Measurements from ENCODE around the gene NPHP1. TPM values are rescaled to one million over a fixed set of nuclear protein-coding genes. Genes with fewer than 3 reads are reported as not detected.
A peak's percentile ranks its signal among the peaks of the same experiment; 100 is the strongest.

Gene NPHP1
- total RNA-seq, 1 donor from 2014 or later: 0.44 TPM

- no peaks in the 10 kb centered on the region for H3K4me1 Mint-ChIP-seq
- H3K36me3 Mint-ChIP-seq (ENCODE audit: low read depth): no peaks in the 10 kb centered on the region
- peaks cover 3% of the 10 kb centered on the region for H3K27me3 Mint-ChIP-seq
- no peak overlapping the region for H3K27ac Mint-ChIP-seq
- no peak overlapping the region for H3K4me3 Mint-ChIP-seq
- intact Hi-C loops (cut with micrococcal nuclease): no loop called here
- H3K9me3 Mint-ChIP-seq: peaks cover 10% of the 10 kb centered on the region
- no peak for DNase-seq
Observed at GRCh38 chr2:110131166-110131565, 73.6 kb downstream of the NPHP1 start.

- intact Hi-C loops (cut with micrococcal nuclease): no loop called here
- no peaks in the 10 kb centered on the region for H3K4me1 Mint-ChIP-seq
- peaks cover 10% of the 10 kb centered on the region for H3K9me3 Mint-ChIP-seq
- no peak for DNase-seq
- no peaks in the 10 kb centered on the region for H3K36me3 Mint-ChIP-seq (ENCODE audit: low read depth)
- H3K27me3 Mint-ChIP-seq: peaks cover 3% of the 10 kb centered on the region
- H3K4me3 Mint-ChIP-seq: no peak overlapping the region
- H3K27ac Mint-ChIP-seq: no peak overlapping the region
Observed at GRCh38 chr2:110130757-110131156, 74.1 kb downstream of the NPHP1 start.

DNA sequence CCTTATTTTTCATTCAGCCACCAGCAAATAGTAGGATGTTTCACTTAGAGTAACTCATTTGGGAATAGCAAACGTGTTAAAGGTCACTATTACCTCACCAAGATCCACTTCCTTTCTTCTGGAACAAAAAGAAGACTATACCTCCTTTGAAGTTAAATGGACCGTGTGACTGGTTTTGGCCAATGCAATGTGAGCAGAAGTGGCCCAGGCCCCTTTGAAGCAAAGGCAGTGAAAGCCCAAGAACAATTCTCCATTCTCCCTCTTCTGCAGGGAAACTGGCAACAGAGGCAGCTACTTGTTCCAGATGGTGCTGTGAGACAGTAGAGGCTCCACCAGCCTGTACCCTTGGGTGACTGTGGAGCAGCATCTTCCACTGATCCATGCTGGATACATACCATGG lies 77.9 kb downstream of the NPHP1 start:
- no peaks in the 10 kb centered on the region for H3K9me3 Mint-ChIP-seq
- peak; percentile 41 for DNase-seq
- intact Hi-C loops (cut with micrococcal nuclease): no loop called here
- H3K27me3 Mint-ChIP-seq: peaks cover 3% of the 10 kb centered on the region
- no peak overlapping the region for H3K4me3 Mint-ChIP-seq
- H3K4me1 Mint-ChIP-seq: no peaks in the 10 kb centered on the region
- no peak overlapping the region for H3K27ac Mint-ChIP-seq
- H3K36me3 Mint-ChIP-seq (ENCODE audit: low read depth): no peaks in the 10 kb centered on the region

DNA sequence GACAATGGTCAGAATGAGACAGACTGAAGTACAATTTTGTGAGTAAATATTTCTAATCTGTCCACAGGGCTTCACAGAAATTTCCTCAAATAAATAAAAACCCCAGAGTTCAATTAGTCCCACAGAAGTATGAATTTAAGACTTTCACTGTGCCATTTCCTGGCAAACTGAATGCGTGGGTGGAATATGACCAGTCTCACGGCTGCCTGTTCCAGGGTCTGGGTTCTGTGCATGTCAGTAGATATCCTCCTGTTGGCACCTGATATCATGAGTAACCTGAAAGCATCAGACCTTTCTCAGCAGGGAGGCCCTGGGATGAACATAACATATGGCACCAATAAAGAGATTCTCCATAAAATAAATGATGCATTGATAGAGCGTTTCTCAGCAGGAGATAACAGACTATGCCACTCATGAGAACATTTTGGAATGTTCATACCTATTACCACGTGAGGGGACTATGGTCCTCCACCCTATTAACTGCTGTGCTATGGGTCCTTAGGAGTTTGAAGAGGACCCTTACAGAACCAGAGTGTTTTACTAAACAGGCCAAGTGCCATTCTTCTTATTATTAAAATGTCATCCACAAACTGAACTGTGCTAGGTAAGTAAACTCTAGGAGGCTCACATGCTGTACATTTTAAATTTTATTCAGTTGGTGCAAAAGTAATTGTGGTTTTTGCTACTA lies 78.6 kb downstream of the NPHP1 start:
- peak; percentile 38 for DNase-seq
- Mint-ChIP-seq H3K9me3 (no peaks in the 10 kb centered on the region), H3K27ac (no peak overlapping the region), H3K27me3 (peaks cover 3% of the 10 kb centered on the region), H3K4me3 (no peak overlapping the region), H3K4me1 (no peaks in the 10 kb centered on the region), H3K36me3 (ENCODE audit: low read depth) (no peaks in the 10 kb centered on the region)
- intact Hi-C loops (cut with micrococcal nuclease): no loop called here

- Mint-ChIP-seq H3K36me3 (ENCODE audit: low read depth) (no peaks in the 10 kb centered on the region), H3K4me1 (no peaks in the 10 kb centered on the region), H3K4me3 (no peak overlapping the region), H3K27me3 (peaks cover 3% of the 10 kb centered on the region), H3K9me3 (no peaks in the 10 kb centered on the region), H3K27ac (no peak overlapping the region)
- intact Hi-C loops (cut with micrococcal nuclease): no loop called here
- DNase-seq: no peak
Observed at GRCh38 chr2:110124939-110125691, 79.7 kb downstream of the NPHP1 start.

GRCh38 chr2:110124038-110124825 lies 80.6 kb downstream of the NPHP1 start:
- H3K27me3 Mint-ChIP-seq: peaks cover 5% of the 10 kb centered on the region
- DNase-seq: peak; percentile 40

GRCh38 chr2:110121592-110121991 lies 83.2 kb downstream of the NPHP1 start:
- no peaks in the 10 kb centered on the region for H3K36me3 Mint-ChIP-seq (ENCODE audit: low read depth)
- no peak for DNase-seq
- peaks cover 24% of the 10 kb centered on the region for H3K27me3 Mint-ChIP-seq
- H3K4me3 Mint-ChIP-seq: no peak overlapping the region
- no peaks in the 10 kb centered on the region for H3K4me1 Mint-ChIP-seq
- no peak overlapping the region for H3K27ac Mint-ChIP-seq
- intact Hi-C loops (cut with micrococcal nuclease): no loop called here
- H3K9me3 Mint-ChIP-seq: no peaks in the 10 kb centered on the region

More at GRCh38 chr2:110124038-110124825, 80.6 kb downstream of the NPHP1 start:
- Mint-ChIP-seq H3K27ac (no peak overlapping the region), H3K4me1 (no peaks in the 10 kb centered on the region), H3K36me3 (ENCODE audit: low read depth) (no peaks in the 10 kb centered on the region), H3K4me3 (no peak overlapping the region), H3K9me3 (no peaks in the 10 kb centered on the region)
- intact Hi-C loops (cut with micrococcal nuclease): no loop called here

- H3K4me1 Mint-ChIP-seq: no peaks in the 10 kb centered on the region
- no peaks in the 10 kb centered on the region for H3K36me3 Mint-ChIP-seq (ENCODE audit: low read depth)
- no peak for DNase-seq
- H3K9me3 Mint-ChIP-seq: no peaks in the 10 kb centered on the region
- intact Hi-C loops (cut with micrococcal nuclease): no loop called here
- H3K27ac Mint-ChIP-seq: no peak overlapping the region
- H3K4me3 Mint-ChIP-seq: no peak overlapping the region
- peaks cover 28% of the 10 kb centered on the region for H3K27me3 Mint-ChIP-seq
Observed at GRCh38 chr2:110121052-110121334, 83.8 kb downstream of the NPHP1 start.

DNA sequence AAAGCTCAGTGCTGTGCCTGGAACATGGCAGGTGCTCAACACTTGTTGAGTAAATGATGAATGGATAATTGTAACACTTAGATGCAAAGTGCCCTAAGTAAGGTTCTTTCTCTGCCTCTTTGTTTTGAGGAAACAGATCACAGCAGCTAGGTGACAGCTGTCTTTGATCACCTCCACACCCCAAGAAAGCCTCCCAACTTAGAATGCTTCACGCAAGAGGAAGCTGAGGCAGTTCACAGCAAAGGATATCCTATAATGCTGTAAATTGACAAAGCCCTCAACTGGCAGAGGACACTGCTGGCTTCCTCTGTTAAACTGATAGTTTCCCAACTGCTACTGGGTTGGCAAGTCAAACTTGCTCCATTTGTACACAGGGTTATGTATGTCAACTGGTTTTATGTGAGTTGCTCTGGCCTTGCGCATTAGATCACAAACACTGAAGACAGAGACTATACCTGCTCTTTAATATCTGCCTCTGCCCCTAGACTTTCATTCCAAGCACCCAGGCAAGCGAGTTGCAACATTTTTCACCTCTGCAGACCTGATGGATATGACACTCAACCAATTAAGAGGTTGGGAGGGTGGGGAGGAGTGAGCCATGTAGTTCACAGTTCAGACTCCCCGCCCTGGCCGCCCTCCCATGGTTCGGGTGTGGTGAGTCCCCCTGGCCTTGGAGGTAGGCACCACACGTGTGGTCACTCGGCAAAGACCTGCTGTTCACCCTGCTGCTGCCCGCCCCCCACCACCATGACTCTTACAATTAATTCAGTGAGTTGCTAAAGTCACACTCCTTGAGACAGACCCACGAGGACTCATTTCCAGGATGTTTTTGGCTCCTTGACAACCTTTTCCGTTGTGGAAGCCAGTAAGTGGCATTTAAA lies 84.4 kb downstream of the NPHP1 start:
- Mint-ChIP-seq H3K4me1 (no peaks in the 10 kb centered on the region), H3K36me3 (ENCODE audit: low read depth) (no peaks in the 10 kb centered on the region), H3K4me3 (no peak overlapping the region), H3K9me3 (no peaks in the 10 kb centered on the region), H3K27ac (no peak overlapping the region), H3K27me3 (peaks cover 31% of the 10 kb centered on the region)
- intact Hi-C loops (cut with micrococcal nuclease): no loop called here
- DNase-seq: peak; percentile 64

GRCh38 chr2:110116033-110116710 lies 88.6 kb downstream of the NPHP1 start:
- no peak overlapping the region for H3K4me3 Mint-ChIP-seq
- peaks cover 4% of the 10 kb centered on the region for H3K9me3 Mint-ChIP-seq
- intact Hi-C loops (cut with micrococcal nuclease): loop anchor here (10.0 kb wide), 1 partner anchor 99 kb away; the partner anchor contains the start of gene MTLN
- no peak overlapping the region for H3K27ac Mint-ChIP-seq
- peak; percentile 53 for DNase-seq
- peaks cover 11% of the 10 kb centered on the region for H3K4me1 Mint-ChIP-seq
- H3K36me3 Mint-ChIP-seq (ENCODE audit: low read depth): no peaks in the 10 kb centered on the region
- peaks cover 42% of the 10 kb centered on the region for H3K27me3 Mint-ChIP-seq

- Mint-ChIP-seq H3K27me3 (peaks cover 46% of the 10 kb centered on the region), H3K4me3 (peak within 1 kb of the TSS; percentile 32), H3K4me1 (peaks cover 11% of the 10 kb centered on the region), H3K36me3 (ENCODE audit: low read depth) (no peaks in the 10 kb centered on the region), H3K9me3 (peaks cover 11% of the 10 kb centered on the region), H3K27ac (no peak within 1 kb of the TSS)
- intact Hi-C loops (cut with micrococcal nuclease): loop anchor here (10.0 kb wide), 1 partner anchor 99 kb away; the partner anchor contains the start of gene MTLN
- peak; percentile 47 for DNase-seq
Observed at GRCh38 chr2:110115291-110116032, 89.4 kb downstream of the NPHP1 start, which contains the start of gene MALL. TSS of gene MALL (minus strand) at chr2:110115822. CDS start at chr2:110115792, 30 bp downstream.

DNA sequence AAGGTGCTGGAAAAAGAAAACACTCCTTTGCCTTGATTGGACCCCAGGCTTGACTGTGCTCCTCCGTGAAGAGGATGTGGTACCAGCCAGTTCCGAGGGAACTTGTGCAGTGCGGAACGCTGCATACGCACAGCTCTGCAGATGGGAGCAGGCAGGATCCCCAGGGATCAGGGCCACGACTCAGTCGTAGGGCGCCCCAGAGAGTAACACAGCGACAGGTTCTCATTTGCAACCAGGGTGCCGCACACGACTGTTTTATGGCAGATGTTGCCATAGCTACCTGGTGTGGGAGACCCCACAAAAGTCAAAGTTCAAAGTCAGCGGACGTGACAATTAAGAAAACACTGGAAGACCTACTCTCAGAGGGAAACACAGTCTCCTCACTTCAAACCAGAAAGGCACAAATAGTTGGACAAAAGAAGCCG lies 90.0 kb downstream of the NPHP1 start:
- Mint-ChIP-seq H3K36me3 (ENCODE audit: low read depth) (no peaks in the 10 kb centered on the region), H3K4me1 (peaks cover 16% of the 10 kb centered on the region), H3K4me3 (peak overlapping the region; percentile 32), H3K9me3 (peaks cover 17% of the 10 kb centered on the region), H3K27me3 (peaks cover 51% of the 10 kb centered on the region), H3K27ac (no peak overlapping the region)
- DNase-seq: no peak
- intact Hi-C loops (cut with micrococcal nuclease): loop anchor here (10.0 kb wide), 1 partner anchor 100 kb away; the partner anchor contains the start of gene MTLN

All from activated CD4-positive, alpha-beta T cell treated with anti-CD3 and anti-CD28 coated beads, Interleukin-2, amount 10 ng/mL, durations not matched to agents 24 days and 14 days (primary cell).